Measurements from ENCODE around the gene INTS14. TPM values are rescaled to one million over a fixed set of nuclear protein-coding genes. Genes with fewer than 3 reads are reported as not detected.

INTS14 gene
- total and polyA plus RNA-seq, 9 donors = 25.5 to 41.7 (median 28.1) TPM

GRCh38 chr15:65653801-65654521 lies 43.0 kb upstream of the INTS14 start:
- intact Hi-C loops (cut with DNase I) = no loop called here
- no peaks in the 10 kb centered on the region for H3K9me3 ChIP-seq
- no peak overlapping the region for H3K27ac ChIP-seq
- H3K36me3 ChIP-seq = no peaks in the 10 kb centered on the region
- no peaks in the 10 kb centered on the region for H3K27me3 ChIP-seq
- TF ChIP-seq EP300 (IDR thresholded peaks at IDR 0.05) = no peak
- TF ChIP-seq CTCF (IDR thresholded peaks at IDR 0.05) = no peak
- TF ChIP-seq POLR2A (IDR thresholded peaks at IDR 0.05) = no peak
- no peak overlapping the region for H3K4me3 ChIP-seq
- H3K4me1 ChIP-seq (ENCODE audit: insufficient read depth) = no peaks in the 10 kb centered on the region
- DNase-seq = peak in 1 of 5 donors; percentile 6
- WGBS, 3 donors = 43 to 54% (median 54%) methylated on average over 5 of the region's 5 CpGs

DNA sequence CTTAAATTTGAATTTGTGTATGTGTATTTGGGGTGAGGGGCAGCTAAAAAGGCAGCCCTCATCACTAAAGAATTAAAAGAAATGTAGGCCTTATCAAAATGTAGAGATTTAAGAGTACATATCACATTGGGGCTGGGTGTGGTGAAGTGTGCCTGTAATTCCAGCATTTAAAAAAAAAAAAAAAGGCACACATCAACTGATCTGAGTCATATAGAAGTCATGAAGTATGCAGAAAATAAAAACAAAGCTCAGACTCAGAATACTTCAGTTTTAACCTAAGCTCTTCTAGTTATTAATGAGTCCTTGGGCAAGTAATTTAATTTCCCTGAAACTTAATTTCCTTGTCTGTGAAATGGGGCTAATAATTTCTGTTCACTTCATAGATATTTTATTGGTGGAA lies 42.4 kb upstream of the INTS14 start:
- Histone ChIP-seq H3K4me3 (no peak overlapping the region), H3K27ac (no peak overlapping the region), H3K36me3 (no peaks in the 10 kb centered on the region), H3K4me1 (ENCODE audit: insufficient read depth) (no peaks in the 10 kb centered on the region), H3K9me3 (no peaks in the 10 kb centered on the region), H3K27me3 (no peaks in the 10 kb centered on the region)
- intact Hi-C loops (cut with DNase I) = no loop called here
- TF ChIP-seq EP300 (IDR thresholded peaks at IDR 0.05) (no peak), POLR2A (IDR thresholded peaks at IDR 0.05) (no peak), CTCF (IDR thresholded peaks at IDR 0.05) (no peak)
- no peak for DNase-seq

DNA sequence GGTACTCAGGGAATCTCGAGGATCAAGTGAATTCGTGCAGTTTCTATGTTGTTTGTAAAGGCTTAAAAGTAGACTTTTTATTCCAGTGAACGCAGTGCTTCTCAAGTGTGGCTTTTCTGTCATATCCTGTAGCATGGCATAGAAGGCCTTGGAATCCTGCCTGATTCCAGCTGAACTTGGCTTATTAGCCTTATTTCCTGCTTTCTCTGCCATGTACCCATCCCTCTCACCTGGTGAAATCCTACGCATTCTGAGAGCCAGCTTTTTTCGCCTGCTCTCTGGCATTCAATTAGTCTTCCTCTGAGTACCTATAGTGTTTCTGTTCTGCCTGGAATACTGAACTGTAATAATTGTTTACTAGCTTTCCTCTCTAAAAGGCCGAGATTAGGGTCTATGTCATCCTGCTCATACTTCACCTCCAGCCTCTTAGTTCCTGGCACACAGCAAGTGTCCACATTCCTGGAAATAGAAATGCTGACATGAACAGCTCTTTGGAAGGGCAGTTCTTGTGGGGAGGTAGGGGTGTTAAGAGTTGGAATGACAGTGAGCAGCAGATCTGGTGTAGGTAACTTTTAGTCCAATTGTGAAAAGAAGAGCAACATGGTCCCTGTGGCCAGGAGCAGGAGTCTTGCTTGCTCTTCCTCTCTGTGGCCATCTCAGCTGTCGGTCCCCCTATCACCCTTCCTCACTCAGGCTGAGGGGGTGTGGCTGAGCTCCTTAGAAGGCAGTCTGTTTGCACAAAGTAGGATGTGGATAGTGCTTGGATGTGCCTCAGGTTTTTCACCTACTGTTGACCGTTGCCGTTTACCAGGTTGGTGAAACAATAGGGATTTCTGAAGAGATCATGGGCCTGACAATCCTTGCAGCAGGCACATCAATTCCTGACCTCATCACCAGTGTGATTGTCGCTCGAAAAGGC lies 41.2 kb upstream of the INTS14 start:
- 76 to 79% (median 79%) methylated on average over 11 of the region's 11 CpGs for WGBS, 3 donors
- no peak overlapping the region for H3K4me3 ChIP-seq
- DNase-seq = peak in 1 of 5 donors; percentile 8
- no peaks in the 10 kb centered on the region for H3K27me3 ChIP-seq
- H3K36me3 ChIP-seq = no peaks in the 10 kb centered on the region
- intact Hi-C loops (cut with DNase I) = no loop called here
- H3K9me3 ChIP-seq = no peaks in the 10 kb centered on the region
- H3K27ac ChIP-seq = no peak overlapping the region
- H3K4me1 ChIP-seq (ENCODE audit: insufficient read depth) = no peaks in the 10 kb centered on the region
- no peak for TF ChIP-seq POLR2A (IDR thresholded peaks at IDR 0.05)
- TF ChIP-seq CTCF (IDR thresholded peaks at IDR 0.05) = no peak
- TF ChIP-seq EP300 (IDR thresholded peaks at IDR 0.05) = no peak

GRCh38 chr15:65651042-65651322 lies 40.1 kb upstream of the INTS14 start:
- Histone ChIP-seq H3K36me3 (no peaks in the 10 kb centered on the region), H3K27ac (no peak overlapping the region), H3K4me1 (ENCODE audit: insufficient read depth) (no peaks in the 10 kb centered on the region), H3K27me3 (no peaks in the 10 kb centered on the region), H3K4me3 (no peak overlapping the region), H3K9me3 (no peaks in the 10 kb centered on the region)
- intact Hi-C loops (cut with DNase I) = no loop called here
- no peak for DNase-seq
- TF ChIP-seq POLR2A (IDR thresholded peaks at IDR 0.05) (no peak), EP300 (IDR thresholded peaks at IDR 0.05) (no peak)
- 91 to 100% (median 94%) methylated on average over 1 of the region's 1 CpG for WGBS, 3 donors
